Fibroblast of skin of back (primary cell): ENCODE measurements around the gene SAA4. TPM values are rescaled to one million over a fixed set of nuclear protein-coding genes. Genes with fewer than 3 reads are reported as not detected.
"Not testable (repeated sequence)": the region's sequence is repeated elsewhere in the genome, so short reads cannot be mapped to it uniquely, and the experiment has no call there.

Source experiments
- DNase-seq: peaks from one replicate; pipeline ENCODE4 v3.0.0-alpha.2; 2013
- polyA plus RNA-seq, 2 experiments: library from polyadenylated mRNA; unstranded; fragments of 120-200 nt; gene quantifications; one replicate each; pipeline ENCODE4 v1.2.1, GENCODE V29; 2013; ENCODE audit not compliant: insufficient read length in 2 of 2

SAA4 gene, protein sequence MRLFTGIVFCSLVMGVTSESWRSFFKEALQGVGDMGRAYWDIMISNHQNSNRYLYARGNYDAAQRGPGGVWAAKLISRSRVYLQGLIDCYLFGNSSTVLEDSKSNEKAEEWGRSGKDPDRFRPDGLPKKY
- not detected for polyA plus RNA-seq (2013, experiment 1 of 2; ENCODE audit: insufficient read length)
- not detected for polyA plus RNA-seq (2013, experiment 2 of 2; ENCODE audit: insufficient read length)

DNA sequence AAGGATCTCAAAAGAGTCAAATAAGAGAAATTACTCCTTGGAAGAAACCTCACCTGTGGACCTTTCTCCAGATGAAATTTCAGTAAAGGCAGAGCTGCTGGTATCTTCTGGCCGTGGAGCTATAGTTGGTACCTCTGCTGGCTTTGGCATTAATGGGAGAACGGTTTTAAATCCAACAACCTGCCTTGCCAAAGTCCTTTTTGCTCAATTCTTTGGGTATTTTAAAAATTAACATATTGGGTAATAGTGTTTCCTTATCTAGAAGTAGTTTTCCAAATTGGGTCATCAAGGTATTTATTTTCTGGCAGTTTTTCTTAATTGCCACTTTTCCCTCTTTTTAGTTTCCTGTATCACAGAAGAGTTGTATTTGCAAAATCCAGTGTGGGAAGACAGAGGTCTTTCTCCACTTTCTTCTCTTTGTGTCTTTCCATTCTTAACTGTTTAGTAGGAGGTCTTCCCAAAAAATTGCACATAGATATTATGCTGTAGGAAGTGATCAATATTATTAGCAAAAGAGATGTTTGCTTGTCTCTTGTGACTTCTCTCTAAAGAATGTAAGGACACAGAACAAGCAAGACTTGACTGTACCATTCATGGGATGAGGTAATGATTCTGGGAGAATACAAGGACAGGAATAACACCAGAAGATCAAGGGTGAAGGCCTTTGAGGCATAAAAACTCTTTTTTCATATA lies at the start of gene SAA4:
SAA4 (minus strand) TSS at position 139 of the 693 bp plus-strand sequence. CDS start 876 bp downstream, outside the sequence.
- no peak for DNase-seq

- no peak for DNase-seq
Measured at GRCh38 chr11:18285841-18286240, 49.2 kb upstream of the SAA4 start.

GRCh38 chr11:18282626-18283025 lies 46.0 kb upstream of the SAA4 start:
- DNase-seq: no peak

DNA sequence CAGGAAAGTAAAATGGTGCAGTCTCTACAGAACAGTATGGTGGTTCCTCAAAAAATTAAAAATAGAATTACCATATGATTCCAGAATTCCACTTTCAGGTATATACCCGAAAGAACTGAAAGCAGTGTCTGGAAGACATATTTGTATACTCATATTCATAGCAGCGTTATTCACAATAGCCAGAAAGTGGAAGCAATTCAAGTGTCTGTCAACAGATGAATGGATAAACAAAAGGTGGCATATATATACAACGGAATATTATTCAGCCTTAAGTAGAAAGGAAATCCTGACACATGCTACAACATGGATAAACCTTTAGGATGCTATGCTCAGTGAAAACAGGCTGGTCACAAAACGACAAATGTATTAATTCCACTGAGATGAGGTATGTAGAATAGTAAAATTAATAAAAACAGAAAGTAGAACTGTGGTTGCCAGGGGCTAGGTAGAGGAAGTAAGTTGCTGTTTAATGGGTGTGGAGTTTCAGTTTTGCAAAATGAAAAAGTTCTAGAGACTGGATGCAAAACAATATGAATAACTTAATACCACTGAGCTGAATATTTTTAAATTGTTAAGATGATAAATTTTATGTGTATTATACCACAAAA lies 43.9 kb upstream of the SAA4 start:
- DNase-seq: no peak

DNA sequence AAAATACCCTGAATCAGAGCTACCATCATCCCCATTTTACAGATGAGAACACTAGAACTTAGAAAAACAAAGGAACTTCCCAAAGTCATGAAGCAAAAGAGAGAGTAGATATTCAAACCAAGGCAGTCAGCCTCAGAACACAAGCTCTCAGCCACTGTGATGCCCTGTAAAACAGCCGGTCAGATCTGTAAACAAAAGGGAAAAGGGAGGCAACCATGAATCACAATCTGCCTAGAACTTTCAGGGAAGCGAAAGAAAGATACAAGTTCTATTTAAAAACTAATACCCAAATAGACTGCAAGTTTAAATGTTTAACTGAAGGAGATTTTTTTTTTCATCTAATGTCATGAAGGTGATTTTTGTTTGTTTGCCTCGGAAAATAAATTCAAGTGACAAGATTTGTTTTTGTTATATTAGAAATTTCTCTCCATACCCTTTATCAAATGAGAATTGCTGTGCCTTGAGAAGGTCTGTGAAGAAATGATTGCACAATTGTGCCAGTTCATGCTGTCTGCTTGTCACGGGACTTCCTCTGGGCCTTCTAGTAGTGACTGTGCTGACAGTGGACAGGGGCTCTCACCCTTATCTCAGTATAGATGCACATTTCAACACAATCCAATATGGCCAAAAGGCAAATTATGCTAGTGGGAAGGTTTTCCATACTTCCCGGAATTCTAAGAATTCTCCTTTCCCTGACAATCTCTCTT lies 41.1 kb upstream of the SAA4 start:
- DNase-seq: no peak

DNA sequence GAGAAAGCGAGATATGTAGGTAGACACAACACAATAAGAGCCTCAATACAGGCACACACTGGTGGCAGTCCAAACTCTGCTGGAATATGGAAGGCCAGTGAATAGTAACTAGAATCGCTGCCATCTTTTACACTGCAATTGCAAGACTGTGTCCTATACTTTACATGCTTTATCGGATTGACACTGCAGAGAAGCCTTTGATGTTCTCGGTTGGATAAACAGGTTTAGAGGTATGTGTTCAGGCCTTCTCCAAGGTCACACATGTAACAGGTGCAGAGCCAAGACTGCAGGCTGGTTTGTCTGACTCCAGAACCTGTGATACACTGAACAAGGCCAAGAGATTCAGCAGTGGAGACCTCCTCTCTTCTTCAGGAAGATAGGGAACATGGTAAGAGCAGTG lies 34.6 kb upstream of the SAA4 start:
- no peak for DNase-seq

GRCh38 chr11:18270102-18270501 lies 33.5 kb upstream of the SAA4 start:
- no peak for DNase-seq

DNA sequence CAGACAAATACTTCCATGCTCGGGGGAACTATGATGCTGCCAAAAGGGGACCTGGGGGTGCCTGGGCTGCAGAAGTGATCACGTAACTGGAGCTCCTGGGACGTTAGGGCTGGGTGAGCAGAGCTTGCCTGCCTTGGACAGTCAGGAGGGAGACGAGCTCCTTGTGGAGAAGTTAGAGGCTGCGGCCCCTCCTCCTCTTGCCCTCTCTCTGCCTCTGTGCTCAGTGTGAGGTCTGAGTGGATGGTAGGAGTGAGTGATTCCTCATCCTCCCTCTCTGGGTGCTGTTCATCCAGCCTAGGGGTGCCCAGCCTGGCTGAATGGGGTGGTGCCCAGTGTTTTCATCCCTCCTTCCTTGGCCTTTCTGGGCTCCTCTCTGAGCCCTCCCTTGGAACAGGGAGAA lies 32.6 kb upstream of the SAA4 start:
- DNase-seq: not testable (repeated sequence)

DNA sequence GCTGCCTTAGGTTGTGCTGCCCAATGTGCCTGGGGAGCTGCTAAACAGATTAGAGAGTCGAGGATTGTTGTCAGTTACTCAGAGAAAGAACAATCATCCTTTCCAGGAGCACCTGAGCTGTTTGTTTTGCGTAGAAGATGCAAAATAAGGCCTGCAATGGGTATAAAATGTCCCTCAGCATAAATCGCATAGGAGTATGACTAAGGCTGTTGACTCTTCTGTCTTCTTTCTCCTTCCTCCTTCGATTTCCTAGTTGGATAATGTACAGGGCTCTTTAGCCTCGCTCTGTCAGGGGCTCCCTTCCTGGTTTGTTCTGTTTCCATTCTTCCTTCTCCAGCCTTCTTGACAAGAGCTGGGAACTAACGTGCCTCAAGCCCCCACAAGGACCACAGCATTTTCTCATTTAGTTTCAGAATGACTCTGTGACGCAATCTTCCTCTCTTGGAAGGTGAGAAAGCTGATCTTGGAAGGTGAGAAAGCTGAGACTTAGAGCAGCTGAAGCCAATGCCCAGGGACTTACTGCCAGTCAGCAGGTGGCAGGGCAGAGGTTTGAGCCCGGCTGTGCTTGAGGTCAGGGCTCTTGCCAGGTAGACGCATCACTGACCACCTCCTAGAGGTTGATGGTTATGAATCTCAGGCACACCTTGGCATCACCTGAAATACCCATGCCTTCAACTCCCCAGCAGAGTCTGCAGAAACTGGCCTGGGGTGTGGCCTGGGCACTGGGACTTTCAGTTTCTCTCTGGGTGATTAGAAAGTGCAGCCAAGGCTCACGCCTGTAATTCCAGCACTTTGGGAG lies 30.9 kb upstream of the SAA4 start:
- not testable (repeated sequence) for DNase-seq

DNA sequence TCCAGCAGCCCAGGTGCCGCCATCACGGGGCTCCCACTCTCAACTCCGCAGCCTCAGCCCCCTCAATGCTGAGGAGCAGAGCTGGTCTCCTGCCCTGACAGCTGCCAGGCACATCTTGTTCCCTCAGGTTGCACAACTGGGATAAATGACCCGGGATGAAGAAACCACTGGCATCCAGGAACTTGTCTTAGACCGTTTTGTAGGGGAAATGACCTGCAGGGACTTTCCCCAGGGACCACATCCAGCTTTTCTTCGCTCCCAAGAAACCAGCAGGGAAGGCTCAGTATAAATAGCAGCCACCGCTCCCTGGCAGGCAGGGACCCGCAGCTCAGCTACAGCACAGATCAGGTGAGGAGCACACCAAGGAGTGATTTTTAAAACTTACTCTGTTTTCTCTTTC lies 29.3 kb upstream of the SAA4 start, which contains the start of gene SAA1:
SAA1 (plus strand) TSS at position 316 of the 400 bp plus-strand sequence. CDS start 624 bp downstream, outside the sequence.
- no peak for DNase-seq

DNA sequence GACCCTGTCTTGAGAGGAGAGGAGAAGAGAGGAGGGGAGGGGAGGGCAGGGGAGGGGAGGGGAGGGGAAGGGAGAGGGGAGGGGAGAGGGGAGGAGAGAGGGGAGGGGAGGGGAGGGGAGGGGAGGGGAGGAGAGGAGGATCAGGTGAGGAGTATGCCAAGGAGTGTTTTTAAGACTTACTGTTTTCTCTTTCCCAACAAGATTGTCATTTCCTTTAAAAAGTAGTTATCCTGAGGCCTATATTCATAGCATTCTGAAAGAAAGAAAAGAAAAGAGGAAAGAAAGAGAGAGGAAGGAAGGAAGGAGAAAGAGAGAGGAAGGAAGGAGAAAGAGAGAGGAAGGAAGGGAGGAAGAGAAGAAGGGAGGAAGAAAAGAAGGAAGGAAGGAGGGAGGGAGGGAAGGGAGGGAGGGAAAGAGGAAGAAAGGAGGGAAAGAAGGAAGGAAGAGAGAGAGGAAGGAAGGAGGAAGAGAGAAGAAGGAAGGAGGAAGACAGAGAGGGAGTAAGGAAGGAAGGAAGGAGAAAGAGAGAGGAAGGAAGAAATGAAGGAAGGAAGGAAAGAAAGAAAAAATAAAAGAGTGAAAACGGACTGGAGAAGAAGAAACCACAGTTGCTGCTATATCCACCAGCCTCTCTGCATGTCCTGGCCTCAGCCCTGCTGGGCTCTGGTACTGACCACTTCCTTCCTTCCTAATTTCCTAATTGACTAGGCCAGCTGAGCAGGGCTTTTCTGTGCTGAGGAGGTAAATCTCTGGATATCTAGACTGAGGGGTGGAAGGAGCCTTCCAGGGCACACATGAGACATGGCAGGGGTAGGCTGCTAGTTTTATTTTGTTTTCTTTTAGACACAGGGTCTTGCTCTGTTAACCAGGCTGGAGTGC lies 28.3 kb upstream of the SAA4 start:
- no peak for DNase-seq

GRCh38 chr11:18264035-18264434 lies 27.4 kb upstream of the SAA4 start:
- no peak for DNase-seq

GRCh38 chr11:18262681-18263350 lies 26.2 kb upstream of the SAA4 start:
- peak; percentile 33 for DNase-seq

DNA sequence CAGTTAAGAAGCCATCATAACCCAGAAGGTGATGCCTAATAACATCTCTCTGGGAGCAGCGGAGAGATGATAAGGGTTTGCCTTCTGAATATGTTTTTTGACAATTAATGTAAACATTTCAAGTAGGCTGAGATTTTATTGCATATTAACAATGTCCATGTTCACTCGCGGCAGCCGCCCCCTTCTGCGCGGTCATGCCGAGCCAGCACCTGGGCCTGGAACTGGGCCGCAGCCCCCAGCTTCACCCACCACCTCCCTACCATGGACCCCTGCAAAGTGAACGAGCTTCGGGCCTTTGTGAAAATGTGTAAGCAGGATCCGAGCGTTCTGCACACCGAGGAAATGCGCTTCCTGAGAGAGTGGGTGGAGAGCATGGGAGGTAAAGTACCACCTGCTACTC lies 25.1 kb upstream of the SAA4 start:
- DNase-seq: no peak

- no peak for DNase-seq
Measured at GRCh38 chr11:18259259-18259658, 22.7 kb upstream of the SAA4 start.

DNA sequence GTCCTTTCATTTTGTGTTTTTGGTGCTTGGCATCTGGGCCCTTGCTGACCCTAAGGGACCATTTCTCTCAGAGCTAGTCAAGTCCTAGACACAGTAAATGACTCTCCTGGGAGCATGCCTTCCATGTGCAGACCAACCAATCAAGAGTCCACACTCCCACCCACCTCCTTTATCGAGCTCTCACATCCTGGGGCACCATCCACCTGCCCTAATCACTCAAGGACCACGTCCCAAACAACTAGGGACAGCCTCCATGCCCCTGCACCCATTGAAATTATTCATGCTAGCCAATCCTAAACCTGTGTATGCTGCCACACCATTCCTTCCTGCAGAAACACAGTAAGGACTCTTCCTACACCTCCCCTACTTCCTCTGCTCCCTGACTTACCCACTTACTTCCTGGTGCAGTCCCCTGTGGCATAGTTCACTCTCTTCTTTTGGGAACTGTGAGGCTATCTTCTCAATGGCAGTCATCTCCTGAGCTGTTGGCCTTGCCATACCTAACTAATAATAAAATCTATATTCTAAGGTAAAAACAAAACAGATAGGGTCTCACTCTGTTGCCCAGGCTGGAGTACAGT lies 18.3 kb upstream of the SAA4 start:
- no peak for DNase-seq

DNA sequence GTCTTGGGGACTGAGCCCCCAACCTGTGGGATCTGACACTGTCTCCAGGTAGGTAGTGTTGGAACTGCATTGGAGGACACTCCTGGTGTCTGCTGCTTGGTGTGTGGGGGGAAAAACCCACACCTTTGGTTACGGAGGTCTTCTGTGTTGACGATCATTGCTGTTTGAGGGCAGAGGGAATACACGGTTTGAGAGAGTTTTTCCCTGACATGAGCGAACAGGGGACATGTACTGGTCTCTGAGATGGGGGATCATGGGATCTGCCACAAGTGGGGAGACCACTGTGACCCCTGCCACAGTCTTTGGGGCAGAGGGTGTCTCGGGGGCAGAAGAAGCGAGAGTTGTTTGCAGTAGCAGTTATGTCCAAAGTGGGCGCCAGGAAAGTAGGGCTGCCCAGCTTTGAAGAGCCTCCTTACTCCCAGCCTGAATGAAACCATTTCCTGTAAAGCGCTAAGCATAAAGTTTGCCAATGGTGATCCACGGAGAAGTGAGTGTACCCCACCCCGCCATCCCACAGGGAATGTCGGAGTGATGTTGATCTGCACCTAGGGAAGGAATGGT lies 17.3 kb upstream of the SAA4 start:
- no peak for DNase-seq

- DNase-seq: no peak
Measured at GRCh38 chr11:18253233-18253632, 16.6 kb upstream of the SAA4 start.

DNA sequence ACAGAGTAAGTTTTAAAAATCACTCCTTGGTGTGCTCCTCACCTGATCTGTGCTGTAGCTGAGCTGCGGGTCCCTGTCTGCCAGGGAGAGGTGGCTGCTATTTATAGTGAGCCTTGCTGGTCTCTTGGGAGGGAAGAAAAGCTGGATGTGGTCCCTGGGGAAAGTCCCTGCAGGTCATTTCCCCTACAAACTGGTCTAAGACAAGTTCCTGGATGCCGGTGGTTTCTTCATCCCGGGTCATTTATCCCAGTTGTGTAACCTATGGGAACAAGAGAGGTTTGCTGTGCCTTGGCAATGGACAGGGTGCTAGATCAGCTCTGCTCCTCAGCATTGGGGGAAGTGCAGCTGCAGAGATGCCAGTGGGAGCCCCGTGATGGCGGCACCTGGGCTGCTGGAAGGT lies 12.0 kb upstream of the SAA4 start, which contains the start of gene SAA2:
SAA2 (minus strand) TSS at position 108 of the 400 bp plus-strand sequence. CDS start 657 bp downstream, outside the sequence.
- no peak for DNase-seq

GRCh38 chr11:18247191-18247581 lies 10.6 kb upstream of the SAA4 start:
- not testable (repeated sequence) for DNase-seq
